Stimulated activated CD4-positive, alpha-beta T cell treated with anti-CD3 and anti-CD28 coated beads, Interleukin-1b, Interleukin-23, amount 100 ng/mL, for 24 hours (primary cell): ENCODE data around the gene LHX3.

Experiments used
- DNase-seq, 4 experiments: peaks; one replicate each; pipeline ENCODE4 v3.0.0-alpha.2; 2020; ENCODE audit warnings: low read depth in 4 of 4, low spot score in 1 of 4

LHX3 gene

DNA sequence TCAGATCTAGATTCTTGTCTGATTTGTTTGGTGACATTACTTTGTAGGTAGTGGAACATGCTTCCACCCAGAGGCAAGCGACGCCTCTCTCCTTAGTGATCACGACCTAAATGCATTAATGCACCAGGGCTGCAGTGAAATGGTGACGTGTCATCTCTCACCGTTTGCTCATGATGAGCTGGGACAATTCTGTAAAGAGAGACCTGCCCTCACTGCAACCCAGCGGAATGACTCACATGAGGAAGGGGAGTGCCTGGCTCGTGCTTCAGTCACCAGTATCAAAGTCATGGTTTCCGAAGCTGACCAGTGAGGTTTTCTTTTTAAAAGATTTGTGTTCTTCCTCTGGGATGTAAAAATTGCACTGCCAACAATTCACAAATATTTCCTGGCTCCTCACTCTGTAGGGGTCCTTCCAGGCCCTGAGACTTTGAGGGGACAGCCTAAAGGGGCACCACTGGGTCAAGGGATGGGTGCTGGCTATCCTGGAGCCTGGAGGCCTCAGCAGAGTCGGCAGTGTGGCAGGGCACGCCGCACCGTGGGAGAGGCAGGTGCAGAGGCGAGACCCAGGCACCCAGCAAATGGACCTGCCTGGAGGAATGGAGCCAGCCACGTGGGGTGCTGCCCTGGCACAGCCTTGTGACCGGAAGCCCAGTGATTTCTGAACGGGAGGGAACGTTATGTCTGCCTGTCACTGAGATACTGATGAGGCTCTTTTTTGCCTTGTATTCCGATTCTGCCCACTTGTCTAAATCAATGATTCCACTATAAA is 23.4 kb upstream of the LHX3 start:
- peak in 1 of 4 experiments; percentile 23 for DNase-seq

DNA sequence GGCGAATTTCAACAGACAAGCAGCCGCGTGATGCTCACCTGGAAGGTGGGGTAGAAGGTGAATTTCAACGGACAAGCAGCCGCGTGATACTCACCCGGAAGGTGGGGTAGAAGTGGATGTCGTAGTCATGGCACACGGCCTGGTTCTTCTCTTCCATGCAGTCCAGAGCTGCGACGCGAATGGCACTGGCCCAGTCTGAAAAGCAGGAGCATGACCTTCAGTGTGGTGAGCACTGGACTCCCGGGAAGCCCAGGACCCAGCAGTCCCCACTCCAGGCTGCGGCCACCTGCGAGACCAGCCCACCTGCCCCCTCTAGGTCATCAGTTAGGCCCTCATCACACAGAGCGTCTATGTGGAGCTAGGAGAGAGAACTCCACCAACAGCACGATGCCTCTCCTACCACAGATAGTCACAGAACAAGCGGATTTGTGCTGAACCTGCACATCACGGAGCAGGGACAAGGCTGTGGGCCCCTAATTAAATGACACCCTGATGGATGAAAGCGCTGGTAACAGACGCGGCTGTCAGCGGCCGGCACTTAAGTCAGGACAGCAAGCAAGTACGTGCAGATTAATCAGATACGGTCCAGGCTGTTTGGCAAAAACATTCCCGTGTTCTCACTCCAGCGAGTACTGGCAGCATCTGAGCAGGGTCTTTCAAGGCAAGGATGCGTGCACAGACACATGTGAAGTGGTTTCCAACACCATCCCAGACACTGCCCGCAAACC is 21.9 kb upstream of the LHX3 start:
- no peak for DNase-seq

DNA sequence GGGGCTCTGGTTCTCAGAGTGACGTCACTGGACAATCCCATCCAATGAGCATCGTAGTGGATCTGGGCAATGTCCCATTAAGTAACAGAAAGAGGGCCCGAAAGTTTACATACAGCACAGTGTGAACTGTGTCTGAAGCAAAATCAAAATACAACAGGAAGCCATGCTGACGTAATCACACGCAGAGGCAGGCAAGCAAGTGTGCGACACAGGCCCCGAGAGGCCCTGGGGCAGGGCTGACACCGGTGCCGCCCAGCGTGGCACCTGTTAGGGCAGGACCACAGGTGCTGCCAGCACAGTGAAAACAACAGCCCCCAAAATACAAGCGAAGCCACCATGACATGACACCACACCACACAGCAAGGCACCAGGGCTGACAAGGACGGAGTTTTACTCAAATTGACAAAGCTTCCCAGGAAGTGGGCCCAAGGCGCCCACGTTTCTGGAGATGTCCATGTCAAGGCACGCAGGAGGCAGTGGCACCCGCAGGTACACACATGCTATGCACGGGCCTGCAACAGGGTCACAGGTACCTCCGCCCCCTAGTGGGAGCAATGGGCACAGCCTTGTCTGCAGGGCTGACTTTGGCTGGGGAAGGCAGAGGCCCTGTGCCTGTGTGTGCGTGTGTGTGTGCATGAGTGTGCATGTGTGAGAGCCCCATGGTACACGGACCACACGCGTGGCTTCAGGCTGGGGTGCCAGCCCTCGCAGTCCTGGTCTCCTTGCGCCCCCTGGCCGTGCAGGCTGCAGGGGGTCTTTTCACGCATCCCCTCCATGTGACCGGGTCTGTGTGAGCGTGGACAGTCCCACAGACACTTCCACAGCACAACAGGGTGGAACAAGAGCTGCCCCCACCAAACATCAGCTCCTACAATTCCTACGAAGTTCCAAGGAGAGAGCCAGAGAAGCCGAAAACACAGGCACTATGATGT is 21.1 kb upstream of the LHX3 start:
- peak; percentile 35 to 53 (median 48) for DNase-seq

DNA sequence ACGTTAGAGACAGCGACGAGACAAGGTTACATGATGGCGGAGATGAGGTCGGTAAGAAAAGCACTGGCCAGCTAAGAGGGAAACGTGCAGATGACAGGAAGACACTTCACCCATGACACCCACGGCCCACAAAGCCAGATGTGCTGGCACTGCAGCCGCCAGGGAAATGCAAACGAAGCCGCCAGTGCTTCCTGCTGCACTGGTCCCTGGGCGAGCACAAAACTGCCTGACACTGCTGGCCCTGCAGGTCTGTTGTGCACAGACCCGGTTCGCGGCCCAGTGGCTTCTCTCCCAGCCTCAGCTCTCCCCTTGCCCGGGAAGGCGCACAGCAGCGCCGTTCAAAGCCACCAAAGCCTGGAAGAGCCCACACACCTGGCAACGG is 20.4 kb upstream of the LHX3 start:
- no peak for DNase-seq

DNA sequence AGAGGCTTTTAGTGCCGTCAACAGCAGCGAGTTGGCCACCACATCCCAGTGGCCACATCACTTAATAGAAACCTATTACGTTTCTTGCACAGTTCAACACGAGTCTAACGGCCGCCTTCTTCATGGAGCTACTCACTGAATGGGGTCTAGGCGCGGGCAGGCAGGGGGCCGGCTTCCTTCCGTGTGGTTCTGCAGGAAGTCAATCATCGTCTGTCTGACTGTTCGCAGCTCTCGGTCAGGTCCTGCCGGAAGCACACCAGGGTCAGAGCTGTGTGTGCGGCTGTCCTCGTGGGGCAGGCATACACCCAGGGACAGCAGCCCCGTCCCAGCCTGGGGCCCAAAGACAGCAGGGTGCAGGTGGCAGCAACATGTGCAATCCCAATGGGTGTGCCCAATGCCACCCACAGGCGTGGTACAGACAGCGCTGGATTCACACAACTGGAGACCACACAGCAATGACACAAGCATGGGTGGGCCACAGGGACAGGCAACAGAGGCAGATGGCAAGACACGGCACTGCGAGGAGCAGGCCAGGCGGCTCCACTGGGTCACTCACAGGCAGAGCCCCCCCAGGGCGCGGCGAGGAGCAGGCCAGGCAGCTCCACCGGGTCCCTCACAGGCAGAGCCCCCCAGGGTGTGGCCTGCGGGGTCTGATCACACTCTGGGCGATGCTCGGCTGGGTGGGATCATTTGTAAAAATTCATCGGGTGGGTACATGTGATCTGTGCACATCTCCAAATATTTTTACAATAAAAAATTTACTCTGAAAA is 19.1 kb upstream of the LHX3 start:
- DNase-seq: no peak

DNA sequence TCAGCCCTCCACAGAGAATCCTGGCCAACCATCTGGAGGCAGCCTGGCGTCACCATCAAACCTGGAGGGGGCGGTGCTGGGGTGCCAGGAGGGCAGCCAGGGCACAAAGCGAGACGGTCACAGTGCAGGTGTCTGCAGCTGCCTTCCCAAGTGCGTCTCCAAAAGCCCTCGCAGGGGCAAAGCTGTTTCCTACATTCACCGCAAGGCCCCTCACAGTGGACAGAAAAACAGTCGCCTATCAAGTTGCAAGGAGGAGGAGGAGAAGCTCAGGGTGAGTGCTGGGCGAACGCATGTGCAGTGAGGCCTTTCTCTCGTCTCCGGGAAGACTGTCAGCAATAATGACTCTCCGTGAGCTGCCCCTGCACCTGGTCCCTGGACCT is 18.0 kb upstream of the LHX3 start:
- no peak for DNase-seq

DNA sequence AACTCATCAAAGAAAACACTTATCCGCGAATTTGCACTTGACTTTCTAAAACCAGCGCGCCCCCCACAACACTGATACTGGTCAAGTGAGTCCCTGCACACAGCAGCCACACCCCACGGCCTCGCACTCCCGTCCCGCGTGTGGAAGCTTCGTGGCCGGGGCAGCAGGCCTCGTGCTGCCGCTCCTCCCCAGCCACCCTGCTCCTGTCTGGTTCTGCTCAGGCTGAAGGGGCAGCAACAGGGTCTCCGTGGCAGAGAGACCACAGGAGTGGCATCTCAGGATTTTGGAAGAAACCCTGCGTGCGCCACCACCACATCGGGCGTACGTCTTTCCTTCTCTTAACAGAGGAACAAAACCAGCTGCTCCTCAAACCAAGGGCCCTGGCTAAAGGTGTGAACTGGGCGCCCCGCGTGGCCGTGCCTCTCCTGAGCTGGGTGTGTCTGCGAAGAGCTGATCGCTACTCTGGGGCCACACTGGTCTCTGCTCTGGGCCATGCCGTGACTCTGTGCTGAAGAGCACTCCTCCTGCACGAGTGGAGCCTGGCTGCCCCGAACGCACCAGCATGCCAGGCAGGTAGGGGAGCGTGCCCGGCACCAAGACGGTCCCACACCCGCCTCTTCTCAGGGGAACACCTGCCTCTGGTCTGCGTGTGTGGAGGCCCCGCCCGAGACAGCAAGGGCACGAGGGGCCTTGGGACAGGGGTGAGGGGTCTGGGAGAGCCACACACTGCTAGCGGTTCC is 17.4 kb upstream of the LHX3 start:
- no peak for DNase-seq

DNA sequence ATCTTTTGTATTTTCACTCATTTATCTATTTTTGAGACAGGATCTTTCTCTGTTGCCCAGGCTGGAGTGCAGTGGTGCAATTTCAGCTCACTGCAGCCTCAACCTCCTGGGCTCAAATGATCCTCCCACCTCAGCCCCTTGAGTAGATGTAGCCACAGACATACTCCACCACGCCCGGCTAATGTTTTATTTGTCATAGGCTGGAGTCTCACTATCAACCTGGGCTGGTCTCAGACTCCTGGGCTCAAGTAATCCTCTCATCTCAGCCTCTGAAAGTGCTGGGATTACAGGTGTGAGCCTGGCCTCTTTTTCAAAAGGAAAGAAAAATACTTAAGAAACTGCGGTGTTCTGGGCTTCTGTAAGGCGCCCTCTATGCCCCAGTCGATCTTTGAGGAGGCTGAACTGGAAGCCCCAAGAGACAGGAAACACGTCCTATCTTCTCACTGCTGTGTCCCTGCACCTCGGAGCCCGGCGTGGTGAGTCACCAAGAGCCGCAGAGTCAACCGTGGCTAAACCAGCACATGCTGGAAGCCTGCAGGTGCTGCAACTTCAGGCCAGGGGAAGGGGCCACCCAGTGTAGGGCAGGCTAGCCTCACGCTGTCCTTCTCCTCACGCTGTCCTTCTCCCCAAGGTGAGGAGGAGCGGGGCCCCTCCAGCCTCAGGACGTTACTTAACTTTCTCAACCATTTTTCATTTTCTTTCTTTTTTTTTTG is 15.2 kb upstream of the LHX3 start:
- DNase-seq: no peak

DNA sequence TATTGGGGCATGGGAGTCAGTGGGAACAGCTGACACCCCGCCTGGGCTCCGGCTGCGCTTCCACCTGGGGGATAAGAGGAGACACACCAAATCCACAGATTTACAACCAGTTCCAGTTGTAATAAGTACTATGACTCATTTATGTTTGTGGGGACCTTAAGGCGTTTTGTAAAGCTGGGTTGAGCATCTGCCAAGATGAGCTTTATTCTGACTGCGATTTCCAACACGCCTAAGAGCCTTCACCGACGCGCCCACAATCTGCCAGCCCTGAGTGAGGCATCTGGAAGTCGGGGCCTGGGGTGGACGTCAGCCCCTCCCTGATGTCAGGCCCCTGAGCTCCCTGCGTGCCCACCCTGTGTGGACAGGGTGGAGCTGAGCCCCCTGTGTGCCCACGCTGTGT is 14.3 kb upstream of the LHX3 start:
- no peak for DNase-seq

DNA sequence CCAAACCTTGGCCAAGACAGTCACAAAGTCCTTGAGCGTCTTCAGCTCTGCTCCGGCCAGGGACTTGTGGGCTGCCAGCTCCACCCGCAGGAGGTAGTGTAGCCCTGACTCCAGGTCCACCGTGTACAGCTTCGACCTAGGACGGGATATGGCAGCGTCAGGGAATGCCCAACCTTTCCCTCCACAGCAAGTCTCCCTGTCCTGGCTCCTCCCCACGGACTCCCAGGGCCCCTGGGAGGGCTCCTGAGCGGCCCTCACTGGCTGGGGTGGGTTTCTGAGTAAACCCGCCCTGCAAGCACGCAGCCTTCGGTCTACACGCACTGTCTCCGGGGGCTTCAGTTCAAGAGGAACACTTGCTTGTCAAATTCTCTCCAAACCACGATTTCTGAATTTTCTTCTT is 13.7 kb upstream of the LHX3 start:
- no peak for DNase-seq

DNA sequence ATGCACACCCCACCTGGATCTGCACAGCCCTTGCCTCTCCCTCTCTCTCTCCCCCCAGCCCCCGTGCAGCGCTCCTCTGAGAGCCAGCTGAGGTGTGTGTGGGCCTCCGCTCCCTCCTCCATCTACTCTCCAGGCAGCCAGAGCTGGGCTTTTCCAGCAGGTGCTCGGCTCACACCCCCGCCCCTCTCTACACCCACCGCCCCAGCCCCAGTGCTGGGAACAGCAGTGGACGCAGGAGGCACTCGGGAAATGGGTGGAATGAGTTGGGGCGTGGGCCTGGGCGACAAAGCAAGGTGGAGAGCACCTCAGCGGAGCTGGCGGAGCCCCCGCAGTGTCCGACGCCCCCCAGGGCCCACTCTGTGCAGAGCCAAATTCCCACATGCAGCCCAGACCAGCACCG is 13.3 kb upstream of the LHX3 start:
- no peak for DNase-seq

DNA sequence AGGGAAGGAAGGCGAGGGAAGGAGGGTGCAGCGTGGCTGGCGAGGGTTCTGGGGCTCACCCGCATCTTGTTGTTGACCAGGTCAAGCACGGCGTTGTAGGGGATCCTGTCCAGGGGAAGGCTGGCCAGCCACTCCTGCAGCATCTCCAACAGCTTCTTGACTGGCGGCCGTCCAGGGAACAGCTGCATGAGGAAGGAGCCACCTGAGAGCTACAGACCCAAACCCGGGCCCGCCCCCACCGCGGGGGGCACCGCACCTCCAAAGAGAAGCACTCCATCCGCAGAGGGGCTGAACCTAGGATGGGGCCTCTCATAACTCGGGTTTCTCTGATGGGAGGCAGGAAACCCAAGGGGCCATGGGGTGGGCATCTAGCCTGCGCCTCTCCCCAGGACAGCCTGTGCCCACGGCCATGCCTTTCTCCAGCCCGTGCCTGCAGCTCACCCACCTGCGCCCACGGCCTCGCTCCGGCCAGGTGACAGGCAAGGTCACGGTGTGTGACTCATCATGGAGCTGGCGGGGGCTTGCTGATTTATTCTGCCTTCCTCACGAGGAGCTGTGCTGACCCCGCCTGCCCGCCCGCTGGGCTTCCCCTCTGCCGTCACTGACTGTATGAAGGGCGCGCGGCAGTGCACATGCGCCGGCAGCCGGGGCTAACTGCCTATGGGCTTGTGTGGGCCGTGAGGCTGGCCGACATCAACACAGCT is 11.8 kb upstream of the LHX3 start:
- no peak for DNase-seq

DNA sequence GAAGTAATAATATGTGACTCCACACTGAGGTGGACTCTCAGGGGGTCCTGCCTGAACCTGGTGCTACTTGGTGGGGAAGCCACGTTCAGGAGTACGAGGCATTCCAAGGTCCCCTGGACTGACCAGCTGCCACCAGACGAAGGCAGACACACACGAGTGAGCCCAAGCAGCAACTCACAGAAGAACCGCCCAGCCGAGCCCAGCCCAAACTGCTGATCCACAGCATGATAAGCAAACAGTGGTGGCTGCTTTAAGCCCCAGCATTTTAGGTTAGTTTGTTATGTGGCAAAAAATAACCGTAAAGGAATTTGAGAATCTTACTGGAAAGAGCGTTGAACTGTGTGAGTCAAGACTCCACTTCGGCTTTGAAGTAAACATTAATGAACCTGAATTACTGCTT is 8.8 kb upstream of the LHX3 start:
- no peak for DNase-seq

DNA sequence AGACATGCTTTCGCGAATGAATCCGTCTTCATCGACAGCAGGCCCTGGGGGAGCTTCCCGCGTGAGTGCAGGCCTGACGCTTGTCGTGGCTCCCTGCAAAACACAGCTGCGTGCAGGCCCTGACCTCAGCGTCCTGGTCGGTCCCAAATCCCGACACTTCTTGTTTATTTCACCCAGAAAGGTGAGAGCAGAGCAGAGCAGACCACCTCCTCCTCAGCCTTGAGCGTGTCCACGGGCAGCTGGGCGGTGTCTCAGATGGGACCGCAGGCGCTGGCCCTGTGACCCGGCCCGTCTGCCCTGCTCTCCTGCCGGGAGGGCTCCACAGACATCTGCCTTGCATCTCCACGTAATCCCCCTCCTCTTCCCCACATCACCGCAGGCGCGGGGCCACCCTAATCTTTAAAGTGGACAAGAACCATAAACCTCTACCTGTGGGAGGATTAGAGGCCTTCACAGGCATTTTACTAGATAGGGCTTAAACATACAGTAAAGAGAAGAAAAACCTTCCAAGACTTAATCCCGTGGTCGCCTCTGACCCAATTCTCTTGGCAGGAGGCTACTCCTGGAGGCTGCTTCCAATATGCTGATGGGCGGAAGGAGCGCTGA is 7.5 kb upstream of the LHX3 start:
- DNase-seq: no peak

DNA sequence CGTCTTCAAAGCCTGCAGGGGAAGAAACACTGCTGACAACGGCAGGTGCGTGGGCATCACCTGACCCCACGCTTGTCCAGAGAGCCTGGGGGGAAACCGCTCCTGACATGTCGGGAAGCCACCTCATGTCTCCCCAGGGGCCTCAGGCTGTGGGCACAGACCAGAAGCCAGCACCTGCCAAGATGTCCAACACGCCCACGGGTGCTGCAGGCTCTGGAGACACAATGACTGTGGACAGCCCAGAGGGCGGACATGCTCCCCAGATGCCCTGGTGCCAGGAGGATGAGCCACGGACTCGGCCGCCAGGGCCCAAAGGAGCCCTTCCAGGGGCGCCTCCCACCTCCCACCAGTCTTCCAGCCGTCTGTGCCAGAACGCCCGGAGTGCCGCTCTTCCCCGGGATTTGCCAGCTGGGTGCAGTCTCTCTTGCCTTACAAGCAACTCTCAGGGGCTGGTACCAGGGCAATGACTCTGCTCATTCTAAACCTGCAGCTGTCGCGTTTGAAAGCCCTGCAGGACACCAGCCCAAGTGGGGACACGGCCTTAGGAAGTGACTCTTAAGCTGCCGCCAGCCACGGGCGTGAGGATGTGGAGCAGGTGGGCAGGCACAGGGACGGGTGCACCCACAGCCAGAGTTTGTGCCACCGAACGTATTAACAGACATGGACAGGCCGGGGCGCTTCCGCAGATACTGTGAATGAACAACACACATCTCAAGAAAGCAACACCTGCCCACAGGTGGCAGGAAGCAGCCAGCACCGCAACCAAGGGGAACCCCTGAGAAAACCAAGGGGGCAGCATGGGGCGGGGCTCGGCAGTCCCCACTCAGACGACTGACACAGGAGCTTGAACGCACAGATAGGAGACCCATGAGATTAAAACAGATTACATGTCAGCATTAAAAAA is 6.8 kb upstream of the LHX3 start:
- DNase-seq: no peak

DNA sequence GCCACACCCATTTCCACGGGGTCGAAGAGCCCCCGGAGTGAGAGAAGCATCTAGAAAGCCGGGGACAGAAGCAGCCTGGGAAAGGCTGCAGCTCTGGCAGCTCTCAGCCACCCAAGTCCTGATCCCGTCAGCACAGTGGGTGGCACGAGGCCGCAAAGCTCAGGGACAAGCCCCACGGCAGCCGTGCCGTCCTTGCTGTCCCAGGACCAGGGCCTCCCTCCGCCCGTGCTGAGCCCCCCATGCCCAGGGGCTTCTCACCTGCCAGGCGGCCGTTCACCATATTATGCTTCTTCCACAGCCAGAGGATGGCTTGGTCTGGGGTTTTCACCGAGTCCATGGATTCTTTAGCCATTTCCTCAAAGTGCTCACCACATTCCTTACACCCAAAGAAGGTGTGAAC is 6.1 kb upstream of the LHX3 start:
- no peak for DNase-seq

DNA sequence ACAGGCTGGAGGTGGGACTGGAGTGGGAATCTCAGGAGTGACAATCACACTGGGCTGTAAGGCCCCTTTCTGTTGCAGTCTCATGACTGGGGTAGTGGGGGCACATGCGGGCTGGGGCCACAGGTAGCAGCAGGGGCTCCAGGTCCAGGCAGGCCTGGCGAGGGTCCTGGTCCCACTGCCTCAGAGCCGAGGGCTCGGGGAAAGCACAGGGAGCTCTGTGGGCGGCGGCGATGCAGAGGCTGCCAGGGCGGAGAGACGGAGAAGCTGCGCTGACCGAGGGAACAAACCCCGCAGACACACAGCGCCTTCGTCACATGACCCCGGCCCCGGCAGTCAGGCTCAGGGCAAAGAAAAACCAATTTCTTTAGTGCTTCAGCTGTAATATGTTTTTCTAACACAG is 5.3 kb upstream of the LHX3 start:
- DNase-seq: no peak

DNA sequence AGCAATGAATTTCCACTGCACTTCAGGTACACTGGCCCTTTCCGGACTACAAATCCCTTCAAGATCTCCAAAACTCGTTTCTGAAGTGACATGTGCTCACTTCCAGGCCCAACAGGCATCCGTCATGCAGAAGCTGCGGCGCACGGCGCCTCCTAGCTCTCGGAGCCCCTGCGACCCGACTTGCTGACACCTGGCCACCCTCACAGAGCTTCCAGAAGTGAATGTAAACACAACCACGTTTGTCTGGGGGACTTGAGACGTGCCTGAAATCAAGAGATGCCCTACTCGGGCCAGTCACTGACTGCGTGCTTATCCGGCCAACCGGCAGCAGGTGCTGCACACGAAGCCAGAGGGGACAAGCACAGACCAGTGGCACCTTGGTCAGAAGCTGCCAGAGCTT is 4.9 kb upstream of the LHX3 start:
- DNase-seq: no peak
